ENCODE measurements around the gene THBS3.
"Not testable (repeated sequence)": the region's sequence is repeated elsewhere in the genome, so short reads cannot be mapped to it uniquely, and the experiment has no call there.

THBS3 gene

GRCh38 chr1:155250246-155250632 lies 42.5 kb upstream of the THBS3 start:
- 58 to 59% methylated on average over 28 of the region's 28 CpGs for WGBS, 2 experiments
- Histone ChIP-seq H3K36me3 (ENCODE audit: control insufficient read depth, insufficient read depth, low read length) (peaks cover 14% of the 10 kb centered on the region), H3K27ac (ENCODE audit: insufficient read depth, low read depth, low read length, poor library complexity, severe bottlenecking) (no peak overlapping the region), H3K4me3 (ENCODE audit: insufficient read depth, low read depth, low read length) (peak overlapping the region; percentile 32), H3K4me1 (ENCODE audit: control insufficient read depth, insufficient read depth, low read length) (peaks cover 17% of the 10 kb centered on the region), H3K27me3 (ENCODE audit: control insufficient read depth, insufficient read depth, low read length, poor library complexity, severe bottlenecking) (no peaks in the 10 kb centered on the region), H3K9me3 (ENCODE audit: control insufficient read depth, low read length) (no peaks in the 10 kb centered on the region)

- H3K27me3 ChIP-seq (ENCODE audit: control insufficient read depth, insufficient read depth, low read length, poor library complexity, severe bottlenecking): no peaks in the 10 kb centered on the region
- 95 to 96% methylated on average over 26 of the region's 26 CpGs for WGBS, 2 experiments
- no peaks in the 10 kb centered on the region for H3K9me3 ChIP-seq (ENCODE audit: control insufficient read depth, low read length)
- no peak overlapping the region for H3K4me3 ChIP-seq (ENCODE audit: insufficient read depth, low read depth, low read length)
- peaks cover 14% of the 10 kb centered on the region for H3K36me3 ChIP-seq (ENCODE audit: control insufficient read depth, insufficient read depth, low read length)
- no peak overlapping the region for H3K27ac ChIP-seq (ENCODE audit: insufficient read depth, low read depth, low read length, poor library complexity, severe bottlenecking)
- H3K4me1 ChIP-seq (ENCODE audit: control insufficient read depth, insufficient read depth, low read length): no peaks in the 10 kb centered on the region
Observed at GRCh38 chr1:155247667-155248553, 40.2 kb upstream of the THBS3 start.

- not testable (repeated sequence) for H3K27me3 ChIP-seq (ENCODE audit: control insufficient read depth, insufficient read depth, low read length, poor library complexity, severe bottlenecking); H3K27ac ChIP-seq (ENCODE audit: insufficient read depth, low read depth, low read length, poor library complexity, severe bottlenecking); H3K9me3 ChIP-seq (ENCODE audit: control insufficient read depth, low read length); H3K4me1 ChIP-seq (ENCODE audit: control insufficient read depth, insufficient read depth, low read length); H3K4me3 ChIP-seq (ENCODE audit: insufficient read depth, low read depth, low read length)
- peaks cover 14% of the 10 kb centered on the region for H3K36me3 ChIP-seq (ENCODE audit: control insufficient read depth, insufficient read depth, low read length)
- WGBS, 2 experiments: 90 to 98% methylated on average over 3 of the region's 3 CpGs
Observed at GRCh38 chr1:155246796-155247195, 39.1 kb upstream of the THBS3 start.

- peaks cover 14% of the 10 kb centered on the region for H3K36me3 ChIP-seq (ENCODE audit: control insufficient read depth, insufficient read depth, low read length)
- 63 to 66% methylated on average over 7 to 8 of the region's 8 CpGs for WGBS, 2 experiments
- peak overlapping the region; percentile 90 for H3K27ac ChIP-seq (ENCODE audit: insufficient read depth, low read depth, low read length, poor library complexity, severe bottlenecking)
- no peaks in the 10 kb centered on the region for H3K9me3 ChIP-seq (ENCODE audit: control insufficient read depth, low read length)
- peak overlapping the region; percentile 38 for H3K4me3 ChIP-seq (ENCODE audit: insufficient read depth, low read depth, low read length)
- no peaks in the 10 kb centered on the region for H3K27me3 ChIP-seq (ENCODE audit: control insufficient read depth, insufficient read depth, low read length, poor library complexity, severe bottlenecking)
- H3K4me1 ChIP-seq (ENCODE audit: control insufficient read depth, insufficient read depth, low read length): no peaks in the 10 kb centered on the region
Observed at GRCh38 chr1:155245163-155245524, 37.4 kb upstream of the THBS3 start.

GRCh38 chr1:155244368-155245162 lies 36.9 kb upstream of the THBS3 start:
- H3K27me3 ChIP-seq (ENCODE audit: control insufficient read depth, insufficient read depth, low read length, poor library complexity, severe bottlenecking): no peaks in the 10 kb centered on the region
- H3K36me3 ChIP-seq (ENCODE audit: control insufficient read depth, insufficient read depth, low read length): peaks cover 14% of the 10 kb centered on the region
- H3K4me3 ChIP-seq (ENCODE audit: insufficient read depth, low read depth, low read length): peak overlapping the region; percentile 38
- H3K9me3 ChIP-seq (ENCODE audit: control insufficient read depth, low read length): no peaks in the 10 kb centered on the region
- no peaks in the 10 kb centered on the region for H3K4me1 ChIP-seq (ENCODE audit: control insufficient read depth, insufficient read depth, low read length)
- 0 to 1% methylated on average over 51 of the region's 53 CpGs for WGBS, 2 experiments
- H3K27ac ChIP-seq (ENCODE audit: insufficient read depth, low read depth, low read length, poor library complexity, severe bottlenecking): peak overlapping the region; percentile 90

- peaks cover 8% of the 10 kb centered on the region for H3K36me3 ChIP-seq (ENCODE audit: control insufficient read depth, insufficient read depth, low read length)
- no peak overlapping the region for H3K27ac ChIP-seq (ENCODE audit: insufficient read depth, low read depth, low read length, poor library complexity, severe bottlenecking)
- no peaks in the 10 kb centered on the region for H3K4me1 ChIP-seq (ENCODE audit: control insufficient read depth, insufficient read depth, low read length)
- no peaks in the 10 kb centered on the region for H3K27me3 ChIP-seq (ENCODE audit: control insufficient read depth, insufficient read depth, low read length, poor library complexity, severe bottlenecking)
- no peak overlapping the region for H3K4me3 ChIP-seq (ENCODE audit: insufficient read depth, low read depth, low read length)
- 83 to 93% methylated on average over 3 of the region's 3 CpGs for WGBS, 2 experiments
- no peaks in the 10 kb centered on the region for H3K9me3 ChIP-seq (ENCODE audit: control insufficient read depth, low read length)
Observed at GRCh38 chr1:155242805-155243358, 35.2 kb upstream of the THBS3 start.

- H3K4me3 ChIP-seq (ENCODE audit: insufficient read depth, low read depth, low read length): no peak overlapping the region
- peaks cover 5% of the 10 kb centered on the region for H3K36me3 ChIP-seq (ENCODE audit: control insufficient read depth, insufficient read depth, low read length)
- no peaks in the 10 kb centered on the region for H3K9me3 ChIP-seq (ENCODE audit: control insufficient read depth, low read length)
- H3K27me3 ChIP-seq (ENCODE audit: control insufficient read depth, insufficient read depth, low read length, poor library complexity, severe bottlenecking): no peaks in the 10 kb centered on the region
- no peak overlapping the region for H3K27ac ChIP-seq (ENCODE audit: insufficient read depth, low read depth, low read length, poor library complexity, severe bottlenecking)
- H3K4me1 ChIP-seq (ENCODE audit: control insufficient read depth, insufficient read depth, low read length): no peaks in the 10 kb centered on the region
- 91 to 96% methylated on average over 4 of the region's 4 CpGs for WGBS, 2 experiments
Observed at GRCh38 chr1:155241841-155242264, 34.2 kb upstream of the THBS3 start.

GRCh38 chr1:155241069-155241679 lies 33.5 kb upstream of the THBS3 start:
- Histone ChIP-seq H3K36me3 (ENCODE audit: control insufficient read depth, insufficient read depth, low read length) (peaks cover 5% of the 10 kb centered on the region), H3K4me1 (ENCODE audit: control insufficient read depth, insufficient read depth, low read length) (no peaks in the 10 kb centered on the region), H3K9me3 (ENCODE audit: control insufficient read depth, low read length) (no peaks in the 10 kb centered on the region), H3K27ac (ENCODE audit: insufficient read depth, low read depth, low read length, poor library complexity, severe bottlenecking) (no peak overlapping the region), H3K27me3 (ENCODE audit: control insufficient read depth, insufficient read depth, low read length, poor library complexity, severe bottlenecking) (no peaks in the 10 kb centered on the region), H3K4me3 (ENCODE audit: insufficient read depth, low read depth, low read length) (peak overlapping the region; percentile 39)
- WGBS, 2 experiments: 23 to 24% methylated on average over 4 of the region's 4 CpGs

- H3K27ac ChIP-seq (ENCODE audit: insufficient read depth, low read depth, low read length, poor library complexity, severe bottlenecking): no peak overlapping the region
- H3K27me3 ChIP-seq (ENCODE audit: control insufficient read depth, insufficient read depth, low read length, poor library complexity, severe bottlenecking): no peaks in the 10 kb centered on the region
- no peaks in the 10 kb centered on the region for H3K4me1 ChIP-seq (ENCODE audit: control insufficient read depth, insufficient read depth, low read length)
- H3K9me3 ChIP-seq (ENCODE audit: control insufficient read depth, low read length): no peaks in the 10 kb centered on the region
- H3K36me3 ChIP-seq (ENCODE audit: control insufficient read depth, insufficient read depth, low read length): peaks cover 5% of the 10 kb centered on the region
- H3K4me3 ChIP-seq (ENCODE audit: insufficient read depth, low read depth, low read length): no peak overlapping the region
- WGBS, 2 experiments: 95 to 97% methylated on average over 4 to 5 of the region's 5 CpGs
Observed at GRCh38 chr1:155236451-155236850, 28.8 kb upstream of the THBS3 start.

GRCh38 chr1:155235375-155235774 lies 27.7 kb upstream of the THBS3 start:
- WGBS, 2 experiments: 94 to 96% methylated on average over 5 of the region's 9 CpGs
- H3K27me3 ChIP-seq (ENCODE audit: control insufficient read depth, insufficient read depth, low read length, poor library complexity, severe bottlenecking); H3K36me3 ChIP-seq (ENCODE audit: control insufficient read depth, insufficient read depth, low read length); H3K27ac ChIP-seq (ENCODE audit: insufficient read depth, low read depth, low read length, poor library complexity, severe bottlenecking); H3K4me3 ChIP-seq (ENCODE audit: insufficient read depth, low read depth, low read length); H3K4me1 ChIP-seq (ENCODE audit: control insufficient read depth, insufficient read depth, low read length); H3K9me3 ChIP-seq (ENCODE audit: control insufficient read depth, low read length): not testable (repeated sequence)
